Measurements from ENCODE around the gene CAMTA1. TPM values are rescaled to one million over a fixed set of nuclear protein-coding genes. Genes with fewer than 3 reads are reported as not detected.

CAMTA1 gene
- total and polyA plus RNA-seq, 9 of the 15 experiments (the other 6 are each of a cell fraction or from before 2014, with no cell fraction given) = 43.9 to 161 (median 65.9) TPM

DNA sequence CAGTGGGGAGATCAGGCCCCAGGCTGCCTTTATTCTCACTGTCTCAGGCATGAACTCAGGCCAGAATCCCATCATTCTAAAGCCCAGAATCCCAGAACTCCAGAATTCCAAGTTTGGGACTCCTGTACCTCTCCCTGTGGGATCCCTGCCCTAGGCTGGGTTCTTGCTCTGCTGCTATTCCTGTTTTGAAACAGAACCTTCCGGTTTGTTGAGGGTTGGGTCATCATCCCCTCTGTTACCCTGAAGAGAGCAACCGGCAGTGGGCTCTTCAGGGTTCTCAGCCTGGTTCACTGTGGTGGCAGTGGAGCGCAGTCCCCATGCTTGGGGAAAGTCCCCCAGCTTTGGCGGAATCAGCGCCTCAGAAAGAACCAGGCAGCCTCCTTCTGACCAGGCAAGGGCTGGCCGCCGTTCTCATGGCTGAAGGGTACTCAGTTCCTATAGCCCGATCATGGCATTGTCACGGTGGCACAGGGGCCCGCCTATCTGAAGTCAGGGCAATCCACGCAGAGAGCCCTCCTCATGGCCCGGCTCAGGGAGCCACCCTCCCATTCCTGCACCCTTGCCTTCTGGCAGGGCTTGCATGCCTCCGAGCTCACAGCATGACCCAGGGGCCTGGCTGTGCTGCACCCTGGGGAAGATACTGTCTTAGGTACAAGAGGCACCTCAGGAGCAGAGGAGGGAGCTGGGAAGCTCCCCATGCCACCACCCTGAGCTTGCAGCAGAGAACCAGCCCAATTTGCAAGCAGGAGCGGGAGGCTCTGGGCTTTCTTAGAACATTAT is 650.2 kb downstream of the CAMTA1 start:
- H3K9ac ChIP-seq (ENCODE audit: insufficient read depth in 1 of 2, low read depth in 2 of 2, low read length in 2 of 2) = no peak overlapping the region
- peaks cover 4% of the 10 kb centered on the region for H3K9me1 ChIP-seq (ENCODE audit: control insufficient read depth, insufficient read depth, low read length)
- no TSS peak for BruUV-seq (replicated peaks)
- ATAC-seq = no peak
- in situ Hi-C loops (cut with MboI) = no loop called here
- POLR2A ChIA-PET = interaction anchor here (0.8 to 1.3 kb wide), 2 partner anchors 28 to 157 kb away, joined by 3 read pairs; no protein-coding TSS in a partner anchor
- FAIRE-seq = no peak
- H3K4me3 ChIP-seq = no peak overlapping the region
- WGBS (ENCODE audit: insufficient coverage, low coverage, missing lambda C conversion rate) = 2% methylated on average over 14 of the region's 14 CpGs
- intact Hi-C loops (cut with micrococcal nuclease) = no loop called here
- CTCF ChIA-PET (ENCODE audit: low intra/inter-chr PET ratio) = no interaction called here
- no peak for DNase-seq (ENCODE audit: extremely low read depth in 1 of 4, low spot score in 3 of 4)
- H3K9me3 ChIP-seq (replicated peaks; ENCODE audit: control insufficient read depth, insufficient read depth, low read depth, low read length) = no peaks in the 10 kb centered on the region
- H3K4me2 ChIP-seq (ENCODE audit: insufficient read depth, low read length) = no peak overlapping the region
- no peak overlapping the region for H2AFZ ChIP-seq (ENCODE audit: low read depth, low read length)
- no peak for TF ChIP-seq EHMT2 (IDR thresholded peaks at IDR 0.05)
- H3K4me1 ChIP-seq (replicated peaks in 1 of 2; ENCODE audit: control insufficient read depth in 2 of 2, insufficient read depth in 2 of 2, low read length in 2 of 2) = no peaks in the 10 kb centered on the region
- peaks cover 16 to 66% of the 10 kb centered on the region in 2 experiments; a peak in 4 of 5 replicates for H3K27me3 ChIP-seq (ENCODE audit: control insufficient read depth in 2 of 2, insufficient read depth in 2 of 2, low read length in 2 of 2)
- H4K20me1 ChIP-seq (replicated peaks; ENCODE audit: control insufficient read depth, insufficient read depth, low read length) = peaks cover 8% of the 10 kb centered on the region; the same call in 1 of the 2 replicates
- H3K36me3 ChIP-seq (ENCODE audit: control insufficient read depth, insufficient read depth, low read length) = no peaks in the 10 kb centered on the region
- H3K27ac ChIP-seq (ENCODE audit: extremely low read depth, low read depth, low read length) = no peak overlapping the region
- H3K79me2 ChIP-seq (ENCODE audit: control insufficient read depth, insufficient read depth, low read length) = no peaks in the 10 kb centered on the region

DNA sequence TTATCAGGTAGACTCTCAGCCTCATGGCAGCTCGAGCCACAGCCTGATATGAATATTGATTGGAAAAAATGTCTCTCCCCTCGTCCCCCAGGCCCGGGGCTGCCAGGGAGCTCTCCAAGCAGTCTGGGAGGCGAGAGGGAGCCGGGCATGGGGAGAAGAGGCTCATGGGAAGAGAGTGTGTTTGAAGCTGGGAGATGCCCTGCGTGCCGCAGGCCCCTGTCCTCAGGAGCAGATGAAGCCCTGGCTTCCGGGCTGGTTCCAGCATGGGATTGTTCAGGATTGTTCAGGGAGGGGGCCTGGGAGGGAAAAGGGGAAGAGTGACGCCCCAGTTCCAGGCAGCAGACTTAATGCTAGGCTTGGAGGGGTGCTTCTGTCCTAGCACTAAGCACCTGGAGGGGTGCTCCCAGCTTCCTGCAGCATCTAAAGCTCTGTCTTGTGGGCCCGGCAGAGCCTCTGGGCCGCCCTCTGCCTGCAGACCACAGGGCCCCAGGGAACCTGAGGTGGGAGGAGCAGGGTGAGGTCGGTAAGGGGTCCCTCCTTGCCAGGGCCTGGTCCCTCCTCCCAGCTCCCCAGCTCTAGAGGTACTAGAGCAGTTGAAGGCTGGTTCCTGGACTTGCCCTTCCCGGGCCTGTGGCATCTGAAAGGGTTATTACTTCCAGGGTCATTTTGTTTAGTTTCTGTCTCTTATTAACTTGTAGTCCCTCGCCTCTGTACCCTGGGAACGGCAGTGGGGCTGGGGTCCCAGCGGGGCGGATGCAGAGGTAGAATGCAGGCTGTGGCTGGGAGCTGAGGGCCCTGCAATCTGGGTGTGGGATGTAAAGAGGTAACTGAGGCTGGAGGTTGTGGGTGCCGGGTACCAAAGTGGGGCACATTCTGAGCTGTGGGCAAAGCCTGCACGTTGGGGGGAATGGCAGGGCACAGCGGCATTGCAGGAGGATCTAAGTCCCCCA is 651.1 kb downstream of the CAMTA1 start:
- no peaks in the 10 kb centered on the region for H3K79me2 ChIP-seq (ENCODE audit: control insufficient read depth, insufficient read depth, low read length)
- no TSS peak for BruUV-seq (replicated peaks)
- H3K27ac ChIP-seq (ENCODE audit: extremely low read depth, low read depth, low read length) = no peak overlapping the region
- no peaks in the 10 kb centered on the region for H3K4me1 ChIP-seq (replicated peaks in 1 of 2; ENCODE audit: control insufficient read depth in 2 of 2, insufficient read depth in 2 of 2, low read length in 2 of 2)
- intact Hi-C loops (cut with micrococcal nuclease) (no loop called here), in situ Hi-C loops (cut with MboI) (no loop called here)
- peak overlapping the region in 1 of 2 experiments; percentile 35; a peak in 1 of 4 replicates for H3K9ac ChIP-seq (ENCODE audit: insufficient read depth in 1 of 2, low read depth in 2 of 2, low read length in 2 of 2)
- peaks cover 4% of the 10 kb centered on the region for H3K9me1 ChIP-seq (ENCODE audit: control insufficient read depth, insufficient read depth, low read length)
- no peak for TF ChIP-seq SMARCE1 (IDR thresholded peaks at IDR 0.05)
- no peak for TF ChIP-seq ZNF217 (CRISPR knock-in tag; IDR thresholded peaks at IDR 0.05)
- TF ChIP-seq TBP (optimal IDR thresholded peaks at IDR 0.05; ENCODE audit: low read depth, low read length) = no peak
- TF ChIP-seq ZNF445 (CRISPR knock-in tag; IDR thresholded peaks at IDR 0.05; ENCODE audit: low read depth) = no peak
- TF ChIP-seq ZEB2 (IDR thresholded peaks at IDR 0.05) = no peak
- TF ChIP-seq SIN3A (IDR thresholded peaks at IDR 0.05; ENCODE audit: borderline replicate concordance in 2 of 2, control insufficient read depth in 1 of 2, low read depth in 2 of 2, low read length in 2 of 2) = no peak
- no peak for TF ChIP-seq ZNF431 (CRISPR knock-in tag; IDR thresholded peaks at IDR 0.05)
- no peaks in the 10 kb centered on the region for H3K9me3 ChIP-seq (replicated peaks; ENCODE audit: control insufficient read depth, insufficient read depth, low read depth, low read length)
- H3K4me3 ChIP-seq = no peak overlapping the region
- FAIRE-seq (no peak), DNase-seq (ENCODE audit: extremely low read depth in 1 of 4, low spot score in 3 of 4) (no peak), ATAC-seq (no peak)
- no peak overlapping the region for H3K4me2 ChIP-seq (ENCODE audit: insufficient read depth, low read length)
- ChIA-PET POLR2A (interaction anchor here (0.6 to 1.3 kb wide), 3 partner anchors 8 to 158 kb away, joined by 3 read pairs; no protein-coding TSS in a partner anchor), CTCF (ENCODE audit: low intra/inter-chr PET ratio) (no interaction called here)
- peaks cover 16 to 74% of the 10 kb centered on the region in 2 experiments; a peak in 4 of 5 replicates for H3K27me3 ChIP-seq (ENCODE audit: control insufficient read depth in 2 of 2, insufficient read depth in 2 of 2, low read length in 2 of 2)
- H2AFZ ChIP-seq (ENCODE audit: low read depth, low read length) = no peak overlapping the region
- under 1% methylated on average over 19 of the region's 20 CpGs for WGBS (ENCODE audit: insufficient coverage, low coverage, missing lambda C conversion rate)
- H4K20me1 ChIP-seq (replicated peaks; ENCODE audit: control insufficient read depth, insufficient read depth, low read length) = peaks cover 8% of the 10 kb centered on the region; the same call in 1 of the 2 replicates
- no peaks in the 10 kb centered on the region for H3K36me3 ChIP-seq (ENCODE audit: control insufficient read depth, insufficient read depth, low read length)
